HepG2 (cell line): ENCODE results near the gene KDM2B. TPM values are rescaled to one million over a fixed set of nuclear protein-coding genes. Genes with fewer than 3 reads are reported as not detected.

Source experiments
- ATAC-seq: fragments of 200-7000 bp; cut with Tn5 transposase; 3 replicates; pipeline ENCODE4 v1.9.1; 2020; ENCODE audit warnings: mild to moderate bottlenecking, moderate library complexity
- BruUV-seq: library from RNA; stranded (reverse); fragments of 400-500 nt; replicated peaks from 2 replicates; lab custom pipeline; 2021; lab: Mats Ljungman, UMichigan
- CTCF ChIA-PET: fragments of 300-600 bp; formaldehyde crosslinking; extraction: SDS; loops from one replicate; lab custom pipeline; 2021; ENCODE audit warnings: low total read pairs, inconsistent platforms, low intra/inter-chr PET ratio; lab: Yijun Ruan, JAX
- POLR2A ChIA-PET: fragments of 350-600 bp; sonication (Branson Sonifier 250); formaldehyde crosslinking; loops from one replicate; lab custom pipeline; 2020; ENCODE audit warnings: antibody characterized with exemption, inconsistent platforms; lab: Yijun Ruan, JAX
- DNase-seq: peaks from one replicate; pipeline ENCODE4 v3.0.0-alpha.2; 2015; ENCODE audit warnings: low spot score
- FAIRE-seq: peaks from 3 replicates; lab custom pipeline; 2011; peaks lifted over from hg19 to GRCh38; lab: Jason Lieb, UNC
- H2AFZ ChIP-seq: one replicate; pipeline ENCODE4 v1.6.1; 2011; ENCODE audit warnings: low read length, inconsistent platforms
- H3K27ac ChIP-seq: fragments of 300-600 bp; 3 replicates; pipeline ENCODE4 v1.8.0; 2011; ENCODE audit warnings: mixed run types, mild to moderate bottlenecking, mixed read lengths, low read length, inconsistent platforms; ENCODE audit not compliant: insufficient read depth; ENCODE audit errors: extremely low read length
- H3K27me3 ChIP-seq, 2 experiments: fragments of 200-600 bp in 1 of 2; 2 replicates in 1 of 2; 3 replicates in 1 of 2; pipeline versions ENCODE4 v1.6.0 to v1.8.0; 2011; ENCODE audit warnings: low read length in 2 of 2, mild to moderate bottlenecking in 2 of 2, moderate library complexity in 2 of 2, inconsistent platforms in 1 of 2; ENCODE audit not compliant: insufficient read depth in 2 of 2, control insufficient read depth in 1 of 2
- H3K36me3 ChIP-seq, 2 experiments: fragments of 200-600 bp in 1 of 2; replicated peaks in 1 of 2; 2 replicates in 1 of 2; 3 replicates in 1 of 2; pipeline versions ENCODE4 v1.5.1 to v1.8.0; 2011; ENCODE audit warnings: low read length in 2 of 2, inconsistent platforms in 1 of 2; ENCODE audit not compliant: insufficient read depth in 2 of 2, control insufficient read depth in 1 of 2
- H3K4me1 ChIP-seq: 2 replicates; pipeline ENCODE4 v1.5.1; 2012; ENCODE audit warnings: low read length, inconsistent platforms; ENCODE audit not compliant: insufficient read depth
- H3K4me2 ChIP-seq: 2 replicates; pipeline ENCODE4 v1.6.0; 2011; ENCODE audit warnings: low read depth, low read length, inconsistent platforms
- H3K4me3 ChIP-seq, 3 experiments: fragments of 200-600 bp in 1 of 3; sonication (generic), shearing (Covaris generic) in 1 of 3; replicated peaks in 1 of 3; 2 replicates each; pipeline ENCODE4 v1.5.1; 2011 to 2016; ENCODE audit warnings: low read length in 3 of 3, inconsistent platforms in 2 of 3, low read depth in 2 of 3, mild to moderate bottlenecking in 2 of 3, control low read depth in 1 of 3, mixed read lengths in 1 of 3; ENCODE audit not compliant: insufficient read depth in 1 of 3
- H3K79me2 ChIP-seq: one replicate; pipeline ENCODE4 v1.6.1; 2011; ENCODE audit warnings: low read length, inconsistent platforms; ENCODE audit not compliant: insufficient read depth
- H3K9ac ChIP-seq: 2 replicates; pipeline ENCODE4 v1.6.0; 2011; ENCODE audit warnings: mild to moderate bottlenecking, low read depth, low read length, inconsistent platforms; ENCODE audit not compliant: insufficient read depth
- H3K9me3 ChIP-seq: 2 replicates; pipeline ENCODE4 v1.5.1; 2012; ENCODE audit warnings: mild to moderate bottlenecking, low read length
- H4K20me1 ChIP-seq: 2 replicates; pipeline ENCODE4 v1.6.0; 2011; ENCODE audit warnings: inconsistent platforms, mild to moderate bottlenecking, low read length, moderate library complexity; ENCODE audit not compliant: insufficient read depth
- EED ChIP-seq: sonication (generic); formaldehyde crosslinking; IDR thresholded peaks from 2 replicates; pipeline ENCODE4 v1.5.0; 2020; ENCODE audit warnings: mild to moderate bottlenecking, missing genetic modification reagents
- ZBED4 ChIP-seq: sonication (generic); formaldehyde crosslinking; IDR thresholded peaks from 2 replicates; pipeline ENCODE4 v1.4.0; 2020; ENCODE audit warnings: missing genetic modification reagents, borderline replicate concordance
- ZNF761 ChIP-seq: sonication (generic); formaldehyde crosslinking; conservative IDR thresholded peaks from 2 replicates; pipeline ENCODE4 v1.4.0; 2020; ENCODE audit warnings: mild to moderate bottlenecking, missing genetic modification reagents
- WGBS: methylation state at CpG from one replicate; pipeline ENCODE4 v1.1.6; 2017; ENCODE audit warnings: low lambda C conversion rate; 5-methylcytosine and 5-hydroxymethylcytosine counted together
- in situ Hi-C: cut with HindIII; loops from 2 replicates; pipeline ENCODE4 v1.10.0; 2017; ENCODE audit warnings: low pct_unique_long_range_greater_than_20kb; ENCODE audit not compliant: extremely low pct_ligation_motif_present
- intact Hi-C: fragments of 100-400 bp; cut with micrococcal nuclease; formaldehyde crosslinking; loops from one replicate; pipeline ENCODE4 v1.10.0; 2022; ENCODE audit not compliant: unreplicated experiment
- polyA plus RNA-seq, 8 experiments: library from polyadenylated mRNA; depleted of rRNA in 3 of 8; stranded (reverse) in 7 of 8; unstranded in 1 of 8; fragments of >200 nt; fragmentation: Illumina TruSeq in 4 of 8; extraction: Trizol in 4 of 8; gene quantifications; 2 replicates each; pipeline versions ENCODE4 v1.2.1 to v1.2.3, GENCODE V29; 2011 to 2016; ENCODE audit warnings: low read depth in 4 of 8, missing spikeins in 1 of 8, mixed read lengths in 1 of 8; ENCODE audit not compliant: insufficient read depth in 1 of 8
- total RNA-seq, 5 experiments: library from RNA; depleted of rRNA; stranded (reverse); fragments of >200 nt; fragmentation: Illumina TruSeq; extraction: Trizol; gene quantifications; 2 replicates each; pipeline ENCODE4 v1.2.3, GENCODE V29; 2016; ENCODE audit warnings: low read depth in 1 of 5

KDM2B gene
- total and polyA plus RNA-seq, 2 of the 13 experiments (the other 11 are each of a cell fraction or from before 2014, with no cell fraction given): 17.5 to 26.1 TPM

- 95% methylated on average over 6 of the region's 6 CpGs for WGBS
These were observed 151.9 kb downstream of the KDM2B start for GRCh38 chr12:121428883-121429282.

More at GRCh38 chr12:121428883-121429282, 151.9 kb downstream of the KDM2B start:
- ATAC-seq (no peak), FAIRE-seq (no peak), DNase-seq (no peak)
- intact Hi-C loops: no loop called here
- CTCF ChIA-PET: no interaction called here
- in situ Hi-C loops: no loop called here
- H3K9me3 ChIP-seq: no peaks in the 10 kb centered on the region
- no peak overlapping the region for H2AFZ ChIP-seq
- no peak overlapping the region for H3K27ac ChIP-seq
- no peaks in the 10 kb centered on the region for H4K20me1 ChIP-seq
- H3K79me2 ChIP-seq: no peaks in the 10 kb centered on the region
- H3K9ac ChIP-seq: no peak overlapping the region
- H3K36me3 ChIP-seq: peaks cover 30 to 78% of the 10 kb centered on the region in 2 experiments
- POLR2A ChIA-PET: no interaction called here
- BruUV-seq: no TSS peak
- no peak overlapping the region for H3K4me3 ChIP-seq
- no peaks in the 10 kb centered on the region for H3K27me3 ChIP-seq
- TF ChIP-seq ZNF761 (CRISPR knock-in tag) (no peak), EED (CRISPR knock-in tag) (no peak), ZBED4 (no peak)
- TF ChIP-seq, all 625 proteins: peak for 0
- Histone ChIP-seq H3K4me1 (no peaks in the 10 kb centered on the region), H3K4me2 (no peak overlapping the region)
